PC-3 (cell line): Measurements from ENCODE around the gene GPBP1. TPM values are rescaled to one million over a fixed set of nuclear protein-coding genes. Genes with fewer than 3 reads are reported as not detected.

Experiments used
- ATAC-seq: fragments of 200-7000 bp; cut with Tn5 transposase; 2 replicates; pipeline ENCODE4 v1.9.1; 2020; ENCODE audit warnings: mild to moderate bottlenecking, moderate library complexity
- BruUV-seq: library from RNA; stranded (reverse); fragments of 400-500 nt; replicated peaks from 2 replicates; lab custom pipeline; 2021; lab: Mats Ljungman, UMichigan
- CTCF ChIA-PET: fragments of 300-600 bp; sonication (Branson Sonifier 250); formaldehyde crosslinking; loops from one replicate; lab custom pipeline; 2022; ENCODE audit warnings: antibody characterized with exemption; lab: Charles Lee
- POLR2A ChIA-PET: fragments of 300-600 bp; sonication (Branson Sonifier 250); formaldehyde crosslinking; loops from one replicate; lab custom pipeline; 2022; ENCODE audit warnings: antibody characterized with exemption; ENCODE audit not compliant: unreplicated experiment; lab: Charles Lee
- DNase-seq: peaks from one replicate; pipeline ENCODE4 v3.0.0-alpha.2; 2015
- H2AFZ ChIP-seq: fragments of 300-600 bp; sonication (generic); 2 replicates; pipeline ENCODE4 v1.6.0; 2016; ENCODE audit warnings: antibody characterized with exemption, low read length
- H3F3A ChIP-seq: fragments of 300-600 bp; sonication (generic); one replicate; pipeline ENCODE4 v1.6.0; 2017; ENCODE audit warnings: antibody characterized with exemption, low read length, control low read depth, mild to moderate bottlenecking; ENCODE audit not compliant: unreplicated experiment
- H3K27ac ChIP-seq: fragments of 300-600 bp; sonication (generic); 2 replicates; pipeline ENCODE4 v1.5.1; 2016; ENCODE audit warnings: mild to moderate bottlenecking, low read length
- H3K27me3 ChIP-seq: fragments of 300-600 bp; sonication (generic); 2 replicates; pipeline ENCODE4 v1.6.1; 2016; ENCODE audit warnings: low read length, mixed read lengths
- H3K36me3 ChIP-seq: fragments of 300-600 bp; sonication (generic); 2 replicates; pipeline ENCODE4 v1.6.1; 2016; ENCODE audit warnings: low read depth, mixed run types, low read length, mixed read lengths
- H3K4me1 ChIP-seq: fragments of 300-600 bp; sonication (generic); 2 replicates; pipeline ENCODE4 v1.5.1; 2016; ENCODE audit warnings: low read length; ENCODE audit not compliant: insufficient read depth
- H3K4me2 ChIP-seq: fragments of 300-600 bp; sonication (generic); 2 replicates; pipeline ENCODE4 v1.6.0; 2016; ENCODE audit warnings: low read length
- H3K4me3 ChIP-seq: fragments of 300-600 bp; sonication (generic); 2 replicates; pipeline ENCODE4 v1.5.1; 2016; ENCODE audit warnings: mild to moderate bottlenecking, low read length, mixed read lengths
- H3K79me2 ChIP-seq: fragments of 300-600 bp; sonication (generic); 2 replicates; pipeline ENCODE4 v1.6.1; 2017; ENCODE audit warnings: low read length, mixed read lengths
- H3K9ac ChIP-seq: fragments of 300-600 bp; sonication (generic); 2 replicates; pipeline ENCODE4 v1.6.0; 2016; ENCODE audit warnings: mild to moderate bottlenecking, low read length
- H3K9me2 ChIP-seq: fragments of 300-600 bp; sonication (generic); replicated peaks from 2 replicates; pipeline ENCODE4 v1.6.1; 2016; ENCODE audit warnings: mixed run types, low read length, mixed read lengths
- H3K9me3 ChIP-seq: fragments of 300-600 bp; sonication (generic); 2 replicates; pipeline ENCODE4 v1.6.1; 2016; ENCODE audit warnings: low read length, mixed read lengths
- H4K20me1 ChIP-seq: fragments of 300-600 bp; sonication (generic); 2 replicates; pipeline ENCODE4 v1.6.1; 2016; ENCODE audit warnings: low read length, mixed read lengths
- CTCF ChIP-seq: fragments of 300-600 bp; sonication (generic); conservative IDR thresholded peaks from 2 replicates; pipeline ENCODE4 v1.5.1; 2017; ENCODE audit warnings: antibody characterized with exemption, low read depth, mild to moderate bottlenecking, low read length
- EZH2 ChIP-seq: fragments of 300-600 bp; sonication (generic); IDR thresholded peaks from one replicate; pipeline ENCODE4 v1.6.1; 2017; ENCODE audit warnings: antibody characterized with exemption, mild to moderate bottlenecking, low read length; ENCODE audit not compliant: unreplicated experiment
- EZH2phosphoT487 ChIP-seq: fragments of 300-600 bp; sonication (generic); IDR thresholded peaks from 2 replicates; pipeline ENCODE4 v1.6.1; 2018; ENCODE audit warnings: mild to moderate bottlenecking, antibody characterized with exemption, low read length, borderline replicate concordance
- intact Hi-C: fragments of 100-400 bp; cut with micrococcal nuclease; formaldehyde crosslinking; loops from 2 replicates; pipeline ENCODE4 v1.9.0; 2023
- total RNA-seq: library from RNA; depleted of rRNA; stranded (reverse); fragments of >200 nt; gene quantifications from 2 replicates; pipeline ENCODE4 v1.2.3, GENCODE V29; 2014

GPBP1 gene
- total RNA-seq, 1 experiment from 2014 or later: 31.8 TPM

GRCh38 chr5:57302643-57303042 is 128.8 kb downstream of the GPBP1 start:
- intact Hi-C loops: no loop called here
- no peaks in the 10 kb centered on the region for H3K9me2 ChIP-seq
- DNase-seq (no peak), ATAC-seq (no peak)
- TF ChIP-seq EZH2 (no peak), EZH2phosphoT487 (no peak)
- no peak overlapping the region for H3K4me2 ChIP-seq
- no peaks in the 10 kb centered on the region for H3K9me3 ChIP-seq
- no peak overlapping the region for H3K9ac ChIP-seq
- no peaks in the 10 kb centered on the region for H3K79me2 ChIP-seq
- no peaks in the 10 kb centered on the region for H3K27me3 ChIP-seq
- H2AFZ ChIP-seq: no peak overlapping the region
- H3K27ac ChIP-seq: no peak overlapping the region
- no peaks in the 10 kb centered on the region for H3F3A ChIP-seq
- CTCF ChIA-PET: no interaction called here
- BruUV-seq: no TSS peak
- no peaks in the 10 kb centered on the region for H4K20me1 ChIP-seq
- peaks cover 20% of the 10 kb centered on the region for H3K4me1 ChIP-seq
- POLR2A ChIA-PET: no interaction called here
- H3K4me3 ChIP-seq: no peak overlapping the region
- H3K36me3 ChIP-seq: no peaks in the 10 kb centered on the region; the same call in 1 of the 2 replicates

- DNase-seq (no peak), ATAC-seq (no peak)
- Histone ChIP-seq H3K4me1 (peaks cover 14% of the 10 kb centered on the region), H3K4me2 (no peak overlapping the region), H3K79me2 (no peaks in the 10 kb centered on the region), H3K9me2 (no peaks in the 10 kb centered on the region), H3K9me3 (no peaks in the 10 kb centered on the region), H3K9ac (no peak overlapping the region), H2AFZ (no peak overlapping the region), H3K36me3 (no peaks in the 10 kb centered on the region), H3F3A (no peaks in the 10 kb centered on the region), H4K20me1 (no peaks in the 10 kb centered on the region), H3K27me3 (no peaks in the 10 kb centered on the region), H3K27ac (no peak overlapping the region), H3K4me3 (no peak overlapping the region)
- TF ChIP-seq EZH2 (no peak), EZH2phosphoT487 (no peak), CTCF (no peak)
- ChIA-PET CTCF (no interaction called here), POLR2A (no interaction called here)
- BruUV-seq: no TSS peak
- intact Hi-C loops: no loop called here
Observed at GRCh38 chr5:57303985-57304384, 130.1 kb downstream of the GPBP1 start.

- peaks cover 14% of the 10 kb centered on the region for H3K4me1 ChIP-seq
- no peak overlapping the region for H3K9ac ChIP-seq
- ChIA-PET CTCF (no interaction called here), POLR2A (no interaction called here)
- H3K9me2 ChIP-seq: no peaks in the 10 kb centered on the region
- no peak overlapping the region for H3K4me3 ChIP-seq
- ATAC-seq (no peak), DNase-seq (no peak)
- no TSS peak for BruUV-seq
- H2AFZ ChIP-seq: no peak overlapping the region
- no peaks in the 10 kb centered on the region for H3K36me3 ChIP-seq
- no peak for TF ChIP-seq EZH2
- TF ChIP-seq CTCF: no peak
- TF ChIP-seq EZH2phosphoT487: no peak
- no peaks in the 10 kb centered on the region for H3F3A ChIP-seq
- no peaks in the 10 kb centered on the region for H4K20me1 ChIP-seq
- H3K9me3 ChIP-seq: no peaks in the 10 kb centered on the region
- H3K4me2 ChIP-seq: no peak overlapping the region
- H3K27me3 ChIP-seq: no peaks in the 10 kb centered on the region
- intact Hi-C loops: no loop called here
- no peak overlapping the region for H3K27ac ChIP-seq
- no peaks in the 10 kb centered on the region for H3K79me2 ChIP-seq
Observed at GRCh38 chr5:57304931-57305330, 131.1 kb downstream of the GPBP1 start.
